NOMO-1 treated with DMSO at 0.1 percent for 48 hours (cell line): ENCODE results near the gene AP5Z1.

Experiments used
- DNase-seq: peaks from one replicate; lab custom pipeline; 2025; ENCODE audit not compliant: unreplicated experiment; lab: John Stamatoyannopoulos, UW

The AP5Z1 gene

DNA sequence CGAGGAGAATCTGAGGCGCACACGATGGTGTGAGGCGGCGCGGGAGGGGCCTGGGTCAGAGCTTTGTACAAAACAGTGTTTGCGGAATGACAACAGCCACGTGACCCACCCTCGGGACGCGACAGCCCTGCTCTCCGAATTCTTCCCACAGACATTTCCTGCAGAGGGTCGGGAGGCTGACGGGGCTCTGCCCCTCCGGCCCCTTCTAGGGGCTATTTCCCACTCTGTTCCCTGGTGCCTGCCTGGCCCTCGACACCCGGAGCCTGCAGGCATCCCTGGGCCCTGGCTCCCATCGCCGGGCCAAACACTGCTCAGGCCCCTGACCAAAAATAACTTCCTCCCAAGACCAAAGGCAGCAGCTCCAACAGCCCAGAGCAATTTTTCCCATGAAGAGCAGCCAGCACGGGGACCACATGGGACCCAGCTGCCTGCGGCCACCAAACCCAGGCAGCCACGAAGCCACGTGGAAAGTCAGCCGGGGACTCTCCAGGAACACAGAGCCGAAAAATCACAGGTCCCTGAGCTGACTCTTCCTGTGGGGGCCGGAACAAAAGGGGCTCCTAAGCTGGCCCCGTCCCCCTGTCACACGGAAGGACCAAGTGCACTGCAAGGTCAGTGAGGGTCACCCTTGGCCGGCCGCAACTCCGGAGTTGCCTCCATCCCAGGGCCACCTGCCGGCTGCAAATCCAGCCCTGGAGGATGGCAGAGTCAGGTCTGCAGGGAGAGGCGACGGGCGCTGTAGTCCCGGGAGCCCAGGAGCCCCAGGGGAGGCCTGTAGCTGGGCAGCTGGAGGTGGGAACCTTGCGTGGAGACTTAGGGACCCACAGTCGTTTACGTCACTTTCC lies 44.4 kb downstream of the AP5Z1 start:
- no peak for DNase-seq

DNA sequence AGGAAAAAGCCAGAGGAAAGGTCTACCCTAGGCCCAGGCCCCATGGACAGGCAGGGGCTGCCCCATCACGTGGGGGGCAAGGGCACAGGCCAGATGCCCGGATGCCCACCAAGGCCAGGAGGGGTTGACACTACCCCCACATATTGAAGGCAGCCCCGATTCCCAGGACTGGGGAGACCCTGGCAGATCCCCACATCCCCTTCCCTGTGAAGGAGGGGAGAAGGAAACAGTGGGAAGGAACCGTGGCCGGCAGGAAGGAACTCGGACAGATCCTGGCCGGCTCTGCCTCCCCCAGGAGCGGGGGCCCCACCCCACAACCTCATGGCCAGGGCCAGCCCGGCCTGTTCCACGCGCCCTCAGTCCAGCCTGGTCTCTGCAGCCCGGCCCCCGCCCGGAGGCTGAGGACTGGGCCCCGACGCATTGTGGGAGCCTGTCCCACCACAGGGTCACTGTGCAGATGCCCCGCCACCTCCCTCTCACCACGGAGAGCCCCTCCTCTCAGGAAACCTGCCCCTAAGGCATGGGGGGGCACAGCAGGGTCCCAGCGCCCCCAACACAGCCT lies 45.1 kb downstream of the AP5Z1 start:
- no peak for DNase-seq

DNA sequence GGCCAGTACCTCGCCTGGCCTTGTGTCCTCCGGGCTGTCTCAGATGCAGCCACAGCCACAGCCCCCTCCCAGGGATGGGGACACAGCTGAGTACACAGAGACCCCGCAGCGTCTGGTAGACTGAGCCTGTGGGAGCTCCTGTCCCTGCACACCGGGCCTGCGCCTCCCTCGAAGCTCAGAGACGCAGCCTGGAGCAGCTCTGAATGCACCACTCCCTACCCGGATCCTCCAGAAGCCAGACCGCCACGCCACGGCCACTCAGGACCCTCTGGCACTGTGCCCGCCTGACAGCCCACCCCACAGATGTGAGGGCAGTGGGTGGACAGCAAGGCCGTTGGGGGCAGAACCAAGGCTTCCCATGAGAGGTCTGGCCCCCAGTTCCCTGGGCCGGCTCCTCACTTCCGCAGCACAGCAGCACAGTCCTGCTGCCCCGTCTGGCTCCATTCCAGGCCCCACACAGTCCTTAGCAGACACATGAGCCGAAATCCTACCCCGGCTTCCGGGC lies 45.6 kb downstream of the AP5Z1 start:
- no peak for DNase-seq

DNA sequence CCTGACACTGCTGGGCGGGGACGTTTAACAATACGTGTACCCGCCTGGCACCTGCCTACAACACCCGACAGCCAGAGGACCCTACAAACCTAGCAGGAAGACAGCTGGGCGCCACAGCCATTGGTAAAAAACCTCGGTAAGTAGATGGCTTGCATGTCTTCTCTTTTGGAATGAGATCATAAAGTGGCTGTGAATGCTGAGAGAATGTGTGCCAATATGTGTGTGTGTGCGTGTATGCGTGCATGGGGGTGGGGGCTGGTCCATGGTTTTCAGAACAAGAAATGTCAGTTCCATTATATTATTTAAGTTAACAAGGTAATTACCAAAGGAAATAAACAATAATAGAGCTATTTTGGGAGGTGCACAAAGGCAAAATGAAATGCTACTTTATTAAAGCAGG lies 47.3 kb downstream of the AP5Z1 start:
- no peak for DNase-seq

DNA sequence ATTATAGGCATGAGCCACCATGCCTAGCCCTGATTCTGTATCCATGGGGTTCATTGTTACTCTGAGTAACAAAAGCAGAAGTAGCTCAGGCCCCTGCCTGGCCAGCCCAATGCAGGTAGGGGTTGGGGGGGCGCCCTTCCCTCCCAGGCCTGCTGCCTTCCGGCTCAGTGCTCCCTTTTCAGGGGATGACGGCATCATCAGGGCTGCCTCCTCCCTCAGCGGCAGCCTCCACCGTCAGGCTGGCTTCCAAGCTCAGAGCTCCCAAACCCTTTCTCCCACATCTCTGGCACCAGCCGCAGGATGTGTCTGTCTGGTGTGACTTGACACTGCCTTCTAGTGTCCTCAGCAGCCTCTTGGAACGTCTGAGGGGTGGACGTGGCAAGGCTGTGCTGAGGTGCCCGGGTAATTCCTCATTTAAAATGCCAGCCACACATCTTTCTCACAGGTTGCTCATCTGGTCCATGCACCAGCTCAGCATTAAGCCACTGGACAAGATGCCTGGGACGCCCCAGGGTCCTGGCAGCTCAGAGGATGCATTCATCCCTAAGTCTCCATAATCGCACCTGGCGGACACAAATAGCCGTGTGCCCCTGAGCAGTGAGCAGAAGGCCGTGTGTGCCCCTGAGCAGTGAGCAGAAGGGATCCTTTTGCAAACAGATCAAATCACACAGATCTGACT lies 48.2 kb downstream of the AP5Z1 start:
- no peak for DNase-seq

DNA sequence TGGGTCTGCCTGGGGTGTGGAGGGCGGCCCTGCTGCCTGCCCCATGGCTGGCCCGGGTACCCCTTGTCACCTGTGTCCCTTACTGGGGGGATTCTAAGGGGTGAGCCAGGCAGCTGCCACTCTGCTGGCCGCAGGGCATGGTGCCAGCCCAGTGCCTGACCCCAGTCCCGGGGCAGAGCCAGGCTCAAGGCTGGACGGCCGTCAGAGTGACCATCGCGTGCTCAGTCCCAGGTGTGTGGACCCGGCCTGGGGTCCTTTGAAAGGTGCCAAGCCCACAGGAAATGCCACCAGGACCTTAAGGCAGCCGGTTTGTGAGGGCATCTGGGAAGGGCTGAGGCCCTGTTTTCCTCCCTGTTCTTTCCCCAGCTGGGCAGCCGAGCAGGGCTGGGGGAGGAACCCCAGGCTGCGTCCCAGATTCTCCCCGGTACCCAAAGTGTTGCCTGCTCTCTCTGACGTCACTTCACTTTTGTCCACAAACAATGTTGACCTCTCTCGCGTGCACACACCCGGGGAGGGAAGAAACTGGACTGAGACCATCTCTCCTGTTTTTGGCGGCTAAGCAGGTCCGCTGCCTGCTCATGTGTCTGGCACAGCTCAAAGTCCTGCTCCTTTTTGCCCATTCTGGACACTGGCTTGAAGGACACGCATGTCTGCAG lies 48.8 kb downstream of the AP5Z1 start:
- no peak for DNase-seq

DNA sequence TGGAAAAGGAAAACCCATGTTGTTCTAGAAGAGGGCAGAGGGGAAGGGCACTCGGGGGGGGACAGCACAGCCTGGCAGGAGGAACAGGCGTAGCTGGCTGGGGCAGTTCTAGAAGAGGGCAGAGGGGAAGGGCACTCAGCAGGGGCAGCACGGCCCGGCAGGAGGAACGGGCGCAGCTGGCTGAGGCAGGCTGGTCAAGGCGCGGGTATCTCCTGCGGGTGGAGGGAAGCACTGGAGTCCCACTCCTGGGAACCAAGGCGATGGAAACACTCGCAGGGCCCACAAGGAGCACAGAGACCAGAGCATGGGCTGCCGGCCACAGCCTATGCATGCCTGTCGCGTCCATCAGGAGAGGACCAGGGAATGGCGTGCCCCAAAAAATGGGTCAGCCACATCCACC lies 49.7 kb downstream of the AP5Z1 start:
- no peak for DNase-seq

DNA sequence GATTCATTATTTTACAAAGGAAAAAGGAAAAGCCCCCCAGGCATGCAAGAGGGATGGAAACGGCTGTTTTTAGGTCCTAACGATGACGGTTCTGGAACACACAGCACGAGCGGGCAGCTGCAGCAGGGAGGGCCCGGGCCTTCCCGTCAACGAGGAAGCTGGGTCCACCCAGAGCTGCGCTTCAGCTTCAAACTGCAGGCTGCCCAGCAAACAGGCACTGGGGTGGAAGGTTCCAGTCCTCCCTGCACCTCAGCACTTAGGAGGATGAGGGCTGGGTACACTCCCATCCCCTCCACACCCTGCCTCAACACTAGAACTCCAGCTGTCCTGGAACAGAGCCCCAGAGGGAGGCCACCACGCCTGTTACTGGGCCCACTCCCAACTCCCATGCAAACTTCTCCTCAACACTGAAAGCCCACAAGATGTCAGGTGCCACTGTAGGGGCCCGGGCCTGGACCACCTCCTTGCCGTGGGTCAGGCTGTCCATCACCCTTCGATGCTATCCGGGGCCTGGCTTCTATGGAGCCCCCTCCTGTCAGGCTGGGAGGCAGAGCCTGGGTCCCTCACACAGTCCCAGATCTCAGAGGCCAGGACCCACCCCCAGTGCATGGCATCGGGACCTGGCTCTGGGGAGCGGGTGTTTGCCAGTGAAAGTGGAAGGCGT lies 53.4 kb downstream of the AP5Z1 start:
- no peak for DNase-seq

DNA sequence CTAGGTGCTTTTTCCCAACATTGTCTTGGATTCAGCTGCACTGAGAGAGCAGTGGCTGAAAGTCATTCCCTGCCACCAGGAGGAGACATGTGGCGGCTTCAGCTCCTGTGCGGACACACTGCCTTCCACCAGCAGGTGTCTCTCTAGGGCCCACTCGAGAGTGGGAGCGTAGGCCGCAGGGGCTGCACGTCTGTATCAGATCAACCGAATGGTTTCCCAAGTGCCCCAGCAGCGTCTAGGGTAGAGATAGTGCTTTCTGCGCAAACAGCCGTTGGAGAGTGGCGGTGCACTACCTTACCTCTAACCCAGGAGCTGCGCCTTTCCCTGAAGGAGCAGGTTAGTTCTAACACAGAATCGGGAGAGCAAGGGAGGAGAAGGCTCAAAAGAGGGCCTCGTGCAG lies 54.8 kb downstream of the AP5Z1 start:
- no peak for DNase-seq

DNA sequence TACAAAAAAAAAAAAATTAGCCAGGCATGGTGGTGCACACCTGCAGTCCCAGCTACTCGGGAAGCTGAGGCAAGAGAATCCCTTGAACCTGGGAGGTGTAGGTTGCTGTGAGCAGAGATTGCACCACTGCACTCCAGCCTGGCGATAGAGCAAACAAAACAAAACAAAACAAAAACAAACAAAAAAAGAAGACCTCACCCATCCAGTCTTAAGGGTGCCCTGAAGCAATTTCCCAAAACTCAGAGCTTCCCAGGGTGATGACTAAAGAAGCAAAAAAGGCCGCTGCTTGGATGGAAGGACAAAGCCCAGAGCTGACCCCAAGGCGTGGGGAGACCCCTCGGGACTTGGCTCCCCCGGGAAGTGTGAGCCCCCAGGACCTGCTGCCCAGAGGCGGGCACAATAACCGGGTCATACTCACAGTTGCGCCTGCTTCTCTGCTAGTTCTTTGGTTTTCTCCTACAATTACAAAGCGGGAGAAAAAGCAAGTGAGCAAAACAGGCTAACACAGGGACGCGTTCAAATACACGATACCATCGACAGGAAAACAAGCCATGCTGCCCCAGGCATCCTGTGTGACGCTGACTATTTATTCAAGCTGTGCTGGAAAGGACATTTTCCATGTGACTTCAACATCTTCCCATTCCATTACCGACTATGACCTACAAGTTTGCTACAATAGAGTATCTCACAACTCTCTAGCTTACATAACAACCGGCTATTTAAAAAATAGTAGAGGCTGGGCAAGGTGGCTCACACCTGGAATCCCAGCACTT lies 56.5 kb downstream of the AP5Z1 start:
- DNase-seq: no peak

DNA sequence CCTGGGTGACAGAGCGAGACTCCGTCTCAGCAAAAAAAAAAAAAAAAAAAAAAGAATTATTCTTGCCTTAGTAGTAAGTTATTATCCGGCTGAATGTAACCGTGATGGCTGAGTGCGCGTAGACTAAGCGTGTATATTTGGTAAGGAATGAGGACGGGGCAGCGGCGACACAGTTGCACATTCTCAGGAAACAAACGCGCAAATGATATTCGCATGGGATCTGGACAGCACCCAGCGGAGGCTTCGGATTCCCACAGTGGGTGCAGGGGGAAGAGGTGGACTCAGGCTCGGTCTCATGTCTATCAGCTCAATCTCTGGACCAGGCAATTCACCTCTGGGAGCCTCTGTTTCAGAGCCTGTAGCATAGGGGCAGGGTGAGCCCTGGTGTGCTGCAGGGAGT lies 57.3 kb downstream of the AP5Z1 start:
- DNase-seq: no peak

DNA sequence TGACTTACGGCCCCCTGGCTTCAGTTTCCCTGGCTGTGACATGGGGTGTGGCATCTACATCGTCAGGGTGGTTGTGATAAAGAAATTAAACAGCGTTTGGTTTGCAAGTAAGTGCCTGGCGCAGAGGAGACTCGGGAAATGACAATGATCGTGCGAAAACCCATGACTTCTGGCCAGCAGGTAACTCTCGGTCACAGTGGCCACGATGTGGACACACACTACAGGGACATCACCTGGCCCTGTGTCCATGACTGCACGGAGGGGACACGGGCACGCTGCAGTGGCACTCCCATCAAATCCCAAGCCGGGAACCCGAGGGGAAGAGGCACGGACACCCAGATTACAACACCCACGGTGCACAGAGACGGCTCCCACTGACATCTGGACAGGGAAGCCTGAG lies 57.8 kb downstream of the AP5Z1 start:
- DNase-seq: no peak

DNA sequence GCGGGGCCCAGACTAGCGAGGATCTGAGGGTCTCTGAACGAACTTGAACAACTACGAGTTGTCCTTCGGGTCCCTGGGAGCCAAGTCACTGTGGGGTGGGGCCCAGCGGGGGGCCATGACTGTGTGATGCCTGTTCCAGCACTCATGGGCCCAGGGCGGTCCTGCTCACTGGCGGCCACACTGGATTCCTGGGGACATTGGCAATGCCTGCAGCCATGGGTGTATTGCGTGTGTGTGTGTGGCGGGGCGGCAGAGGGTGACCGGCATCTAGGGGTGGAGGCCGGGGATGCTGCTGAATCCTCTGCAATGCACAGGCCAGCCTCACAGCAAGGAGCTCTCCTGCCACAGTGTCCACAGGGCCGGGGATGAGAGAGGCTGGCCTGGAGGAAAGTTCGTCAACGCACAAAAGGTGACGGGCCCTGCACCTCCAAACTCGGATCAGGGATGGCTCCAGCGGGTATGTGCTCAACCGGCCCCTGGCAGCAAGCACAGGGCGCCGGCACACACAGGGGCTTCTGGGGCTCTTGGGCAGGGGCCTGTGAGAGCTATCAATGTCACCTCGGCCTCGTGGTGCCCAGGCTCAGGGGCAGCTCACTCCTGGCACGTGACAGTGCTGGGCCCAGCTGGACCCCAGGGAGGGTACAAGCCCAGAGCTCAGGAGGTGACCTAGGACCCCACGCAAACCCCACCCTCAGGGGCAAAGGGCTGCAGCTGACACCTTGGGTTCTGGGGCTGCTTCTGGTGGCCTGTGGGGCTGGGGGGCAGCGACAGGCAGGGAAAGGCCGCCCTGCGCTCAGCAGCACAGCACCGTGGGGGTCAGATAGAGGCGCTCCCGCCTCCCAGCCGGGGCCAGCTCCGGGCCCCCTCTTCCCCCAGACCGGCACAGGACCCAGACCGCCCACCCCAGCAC lies 58.5 kb downstream of the AP5Z1 start:
- DNase-seq: no peak

DNA sequence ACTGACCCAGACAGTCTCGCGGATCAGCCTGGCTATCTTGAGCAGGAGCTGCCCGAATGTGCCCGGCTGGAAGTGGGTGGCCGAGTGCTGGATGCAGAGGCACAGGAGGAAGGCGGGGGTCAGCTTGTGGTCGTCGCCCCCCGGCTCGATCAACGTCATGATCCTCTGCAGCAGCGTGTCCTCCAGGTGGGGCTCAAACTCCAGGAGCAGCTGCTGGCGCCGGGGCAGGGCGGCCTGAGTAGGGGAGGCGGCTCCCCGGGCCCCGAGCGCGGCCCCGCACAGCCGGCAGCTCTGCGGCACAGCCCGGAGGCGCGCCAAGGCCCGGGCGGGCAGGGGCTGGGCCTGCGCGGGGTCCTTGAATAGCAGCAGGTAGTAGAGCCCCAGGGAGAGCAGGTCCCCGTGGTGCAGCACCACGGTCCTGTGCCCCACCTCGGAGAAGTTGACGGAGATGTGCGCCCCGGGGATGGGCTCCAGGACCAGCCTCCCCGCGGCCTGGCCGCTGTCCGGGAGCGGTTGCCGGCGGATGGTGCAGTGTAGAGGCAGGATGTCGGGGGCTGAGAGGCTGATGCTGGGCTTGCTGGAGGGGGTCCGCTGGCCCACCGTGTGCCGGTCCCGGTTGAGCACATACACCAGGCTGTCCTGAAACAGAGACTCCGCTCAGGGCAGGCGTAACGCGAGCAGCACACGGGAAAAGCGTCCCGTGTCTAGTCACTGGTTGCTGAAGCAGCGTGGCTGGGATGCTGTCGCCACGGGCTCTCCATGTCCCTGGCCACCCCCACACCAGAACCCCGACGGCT lies 59.4 kb downstream of the AP5Z1 start:
- DNase-seq: no peak

DNA sequence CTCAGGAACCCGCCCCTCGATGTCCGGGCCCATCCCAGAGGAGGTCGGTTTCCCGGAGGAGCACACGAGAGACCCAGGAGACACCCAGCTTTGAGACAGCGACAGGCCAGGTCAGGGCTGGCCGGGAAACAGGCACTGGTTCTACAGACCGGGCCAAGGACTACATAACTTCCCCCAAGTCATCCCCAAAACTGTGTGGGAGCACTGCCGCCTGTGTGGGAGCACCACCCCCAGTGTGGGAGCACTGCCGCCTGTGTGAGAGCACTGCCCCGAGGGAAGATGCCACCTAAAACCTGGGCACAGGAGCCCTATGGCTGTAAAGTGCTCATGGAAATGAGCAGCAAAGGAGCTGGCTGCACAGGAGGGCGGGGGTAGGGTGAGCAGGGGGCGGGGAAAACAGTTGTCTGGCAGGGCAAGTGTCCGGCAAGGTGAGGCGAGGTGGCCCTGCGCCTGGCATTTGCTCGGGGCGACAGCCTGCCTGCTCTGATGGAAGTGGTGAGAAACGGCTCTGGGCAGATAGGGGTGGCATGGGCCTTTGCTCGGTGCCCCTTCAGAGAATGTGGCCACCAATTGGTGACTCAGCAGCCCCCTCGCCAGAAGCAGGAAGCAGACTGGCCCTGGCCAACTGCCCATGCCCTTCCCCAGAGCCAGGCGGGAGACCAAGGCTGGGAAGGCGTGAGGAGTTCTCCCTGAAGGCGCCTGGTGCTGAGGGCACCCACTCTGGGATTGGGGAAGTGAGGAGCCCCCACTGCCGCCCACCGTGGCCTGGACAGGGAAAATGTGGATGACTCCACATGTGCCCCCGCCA lies 60.2 kb downstream of the AP5Z1 start:
- DNase-seq: no peak

DNA sequence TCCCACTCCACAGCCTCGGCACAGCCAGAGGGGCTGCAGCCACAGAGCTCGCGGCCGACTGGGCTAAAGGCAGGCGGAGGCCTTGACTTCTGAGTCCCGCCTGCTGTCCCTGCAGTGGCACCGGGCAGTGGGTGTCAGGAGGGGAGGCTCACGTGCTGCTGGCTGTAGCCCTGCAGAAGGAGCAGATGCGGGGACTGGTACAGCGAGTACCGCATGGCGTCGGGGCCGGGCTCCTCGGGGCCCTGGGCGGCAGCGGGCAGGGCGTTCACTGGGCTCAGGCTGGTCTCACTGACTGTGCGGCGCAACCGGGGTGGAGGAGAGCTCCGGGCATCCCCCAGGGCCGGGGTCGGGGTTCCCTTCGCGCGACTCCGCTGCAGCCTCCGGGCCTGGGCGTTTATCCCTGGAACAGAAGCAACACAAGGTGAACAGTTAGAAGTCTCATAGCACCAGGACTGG lies 60.8 kb downstream of the AP5Z1 start:
- no peak for DNase-seq

DNA sequence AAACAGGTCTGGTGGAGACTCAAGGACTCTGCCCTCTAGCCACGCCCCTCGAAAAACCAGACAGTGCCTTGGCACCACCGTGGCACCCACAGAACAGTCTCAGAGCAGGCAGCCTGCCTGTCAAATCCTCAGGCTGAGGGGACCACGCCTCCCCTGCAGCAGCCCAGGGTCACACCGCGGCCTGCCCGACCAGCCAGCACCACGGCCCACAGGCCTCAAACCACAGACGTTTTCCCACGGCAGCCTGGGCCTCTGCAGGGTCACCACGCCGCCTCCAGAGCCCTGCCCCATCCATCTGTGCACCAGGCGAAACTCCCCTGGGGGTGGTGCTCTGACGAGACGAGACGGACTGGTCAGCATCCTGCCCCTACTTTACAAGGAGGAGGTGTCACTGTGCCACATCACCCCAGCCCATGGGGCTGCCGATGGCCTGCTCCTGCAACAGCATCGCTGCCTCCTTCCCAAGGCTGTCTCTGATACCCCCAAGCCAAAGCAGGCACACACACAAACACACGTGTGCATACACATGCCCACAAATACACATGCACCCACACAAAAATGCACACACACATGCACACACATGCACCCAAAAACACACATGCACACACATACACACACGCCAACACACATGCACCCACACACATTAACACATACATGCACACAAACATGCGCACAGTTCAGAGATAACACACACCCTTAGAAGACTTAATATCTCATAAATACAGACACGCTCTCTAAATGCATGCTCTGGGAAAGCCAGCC lies 61.8 kb downstream of the AP5Z1 start:
- no peak for DNase-seq
